ENCODE measurements around the gene TNC.

Gene TNC

GRCh38 chr9:115127191-115127817 lies 9.3 kb upstream of the TNC start:
- Histone ChIP-seq H3K4me3 (ENCODE audit: low read length) (no peak overlapping the region), H3K9me2 (replicated peaks; ENCODE audit: control insufficient read depth, low read length) (no peaks in the 10 kb centered on the region), H3K4me1 (ENCODE audit: control insufficient read depth, low read length) (no peaks in the 10 kb centered on the region), H4K20me1 (ENCODE audit: control insufficient read depth, insufficient read depth, low read depth, low read length) (no peaks in the 10 kb centered on the region), H3K36me3 (ENCODE audit: control insufficient read depth, low read length) (no peaks in the 10 kb centered on the region), H3K27me3 (ENCODE audit: control insufficient read depth, low read length) (0 out of 2 replicates have a peak, but pooled peaks cover 3% of the 10 kb centered on the region), H3K4me2 (ENCODE audit: low read length) (no peak overlapping the region), H3K79me2 (ENCODE audit: control insufficient read depth, low read length) (no peaks in the 10 kb centered on the region), H3K27ac (ENCODE audit: low read depth, low read length) (no peak overlapping the region), H3F3A (ENCODE audit: control insufficient read depth, insufficient read depth) (no peaks in the 10 kb centered on the region), H3K9me3 (ENCODE audit: control insufficient read depth, insufficient read depth, low read length) (no peaks in the 10 kb centered on the region)
- TF ChIP-seq EZH2phosphoT487 (IDR thresholded peaks at IDR 0.05; ENCODE audit: borderline replicate concordance, low read length) (no peak), CTCF (IDR thresholded peaks at IDR 0.05; ENCODE audit: low read depth, low read length, poor library complexity, severe bottlenecking) (no peak)

GRCh38 chr9:115126404-115126803 lies 8.4 kb upstream of the TNC start:
- no peak overlapping the region for H3K27ac ChIP-seq (ENCODE audit: low read depth, low read length)
- no peaks in the 10 kb centered on the region for H3K36me3 ChIP-seq (ENCODE audit: control insufficient read depth, low read length)
- H3K9me2 ChIP-seq (replicated peaks; ENCODE audit: control insufficient read depth, low read length) = no peaks in the 10 kb centered on the region
- H3K27me3 ChIP-seq (ENCODE audit: control insufficient read depth, low read length) = 0 out of 2 replicates have a peak, but pooled peaks cover 6% of the 10 kb centered on the region
- H3K4me1 ChIP-seq (ENCODE audit: control insufficient read depth, low read length) = no peaks in the 10 kb centered on the region
- no peak overlapping the region for H3K4me2 ChIP-seq (ENCODE audit: low read length)
- H3K9me3 ChIP-seq (ENCODE audit: control insufficient read depth, insufficient read depth, low read length) = no peaks in the 10 kb centered on the region
- no peaks in the 10 kb centered on the region for H3K79me2 ChIP-seq (ENCODE audit: control insufficient read depth, low read length)
- no peaks in the 10 kb centered on the region for H4K20me1 ChIP-seq (ENCODE audit: control insufficient read depth, insufficient read depth, low read depth, low read length)
- TF ChIP-seq EZH2phosphoT487 (IDR thresholded peaks at IDR 0.05; ENCODE audit: borderline replicate concordance, low read length) (no peak), CTCF (IDR thresholded peaks at IDR 0.05; ENCODE audit: low read depth, low read length, poor library complexity, severe bottlenecking) (no peak)
- H3F3A ChIP-seq (ENCODE audit: control insufficient read depth, insufficient read depth) = no peaks in the 10 kb centered on the region
- no peak overlapping the region for H3K4me3 ChIP-seq (ENCODE audit: low read length)

GRCh38 chr9:115122937-115123336 lies 5.0 kb upstream of the TNC start:
- TF ChIP-seq CTCF (IDR thresholded peaks at IDR 0.05; ENCODE audit: low read depth, low read length, poor library complexity, severe bottlenecking) (no peak), EZH2phosphoT487 (IDR thresholded peaks at IDR 0.05; ENCODE audit: borderline replicate concordance, low read length) (no peak)
- Histone ChIP-seq H3F3A (ENCODE audit: control insufficient read depth, insufficient read depth) (no peaks in the 10 kb centered on the region), H3K27me3 (ENCODE audit: control insufficient read depth, low read length) (peaks cover 19% of the 10 kb centered on the region; the same call in 1 of the 2 replicates), H3K27ac (ENCODE audit: low read depth, low read length) (no peak overlapping the region), H3K79me2 (ENCODE audit: control insufficient read depth, low read length) (no peaks in the 10 kb centered on the region), H4K20me1 (ENCODE audit: control insufficient read depth, insufficient read depth, low read depth, low read length) (no peaks in the 10 kb centered on the region), H3K4me1 (ENCODE audit: control insufficient read depth, low read length) (no peaks in the 10 kb centered on the region), H3K4me3 (ENCODE audit: low read length) (no peak overlapping the region), H3K9me2 (replicated peaks; ENCODE audit: control insufficient read depth, low read length) (no peaks in the 10 kb centered on the region), H3K4me2 (ENCODE audit: low read length) (no peak overlapping the region), H3K9me3 (ENCODE audit: control insufficient read depth, insufficient read depth, low read length) (no peaks in the 10 kb centered on the region), H3K36me3 (ENCODE audit: control insufficient read depth, low read length) (no peaks in the 10 kb centered on the region)
